Loucy (cell line): Measurements from ENCODE around the gene AMPH.

Source experiments
- H2AFZ ChIP-seq: fragments of 200-600 bp; sonication (generic); 2 replicates; pipeline ENCODE4 v1.6.0; 2016; ENCODE audit warnings: antibody characterized with exemption, mild to moderate bottlenecking, low read length, moderate library complexity
- H3F3A ChIP-seq: fragments of 200-600 bp; 2 replicates; pipeline ENCODE4 v1.6.0; 2016; ENCODE audit warnings: antibody characterized with exemption, low read depth, mild to moderate bottlenecking
- H3K27me3 ChIP-seq: fragments of 200-600 bp; sonication (generic); 2 replicates; pipeline ENCODE4 v1.6.1; 2014; ENCODE audit warnings: low read length, mild to moderate bottlenecking; ENCODE audit not compliant: insufficient read depth, poor library complexity, severe bottlenecking
- H3K36me3 ChIP-seq: fragments of 200-600 bp; sonication (generic); 2 replicates; pipeline ENCODE4 v1.6.1; 2016; ENCODE audit warnings: low read length; ENCODE audit not compliant: insufficient read depth
- H3K4me1 ChIP-seq: fragments of 200-600 bp; sonication (generic); 2 replicates; pipeline ENCODE4 v1.5.1; 2014; ENCODE audit warnings: low read length, mild to moderate bottlenecking; ENCODE audit not compliant: insufficient read depth, poor library complexity, severe bottlenecking
- H3K4me2 ChIP-seq: fragments of 200-600 bp; sonication (generic); 2 replicates; pipeline ENCODE4 v1.6.0; 2014; ENCODE audit warnings: antibody characterized with exemption, low read length, low read depth, mild to moderate bottlenecking; ENCODE audit not compliant: poor library complexity, severe bottlenecking
- H3K4me3 ChIP-seq: fragments of 200-600 bp; sonication (generic); 2 replicates; pipeline ENCODE4 v1.5.1; 2014; ENCODE audit warnings: low read length, mild to moderate bottlenecking, mixed read lengths; ENCODE audit not compliant: poor library complexity, severe bottlenecking
- H3K79me2 ChIP-seq: fragments of 200-600 bp; sonication (generic); 2 replicates; pipeline ENCODE4 v1.6.1; 2014; ENCODE audit warnings: low read length; ENCODE audit not compliant: insufficient read depth
- H3K9ac ChIP-seq: fragments of 200-600 bp; sonication (generic); 2 replicates; pipeline ENCODE4 v1.6.0; 2014; ENCODE audit warnings: mild to moderate bottlenecking, low read depth, low read length, moderate library complexity; ENCODE audit not compliant: poor library complexity, severe bottlenecking
- H3K9me2 ChIP-seq: fragments of 200-600 bp; sonication (generic); replicated peaks from 2 replicates; pipeline ENCODE4 v1.6.1; 2016; ENCODE audit warnings: low read depth, low read length, mixed read lengths
- H3K9me3 ChIP-seq: fragments of 200-600 bp; sonication (generic); 2 replicates; pipeline ENCODE4 v1.6.1; 2014; ENCODE audit warnings: mild to moderate bottlenecking, antibody characterized with exemption, low read length, low read depth; ENCODE audit not compliant: insufficient read depth
- H4K20me1 ChIP-seq: fragments of 200-600 bp; sonication (generic); 2 replicates; pipeline ENCODE4 v1.6.0; 2014; ENCODE audit warnings: antibody characterized with exemption, low read length, mild to moderate bottlenecking; ENCODE audit not compliant: insufficient read depth, poor library complexity, severe bottlenecking
- CTCF ChIP-seq: fragments of 200-600 bp; sonication (generic); conservative IDR thresholded peaks from 2 replicates; pipeline ENCODE4 v1.5.1; 2014; ENCODE audit warnings: mild to moderate bottlenecking, antibody characterized with exemption, low read length
- EZH2phosphoT487 ChIP-seq: fragments of 200-600 bp; IDR thresholded peaks from 2 replicates; pipeline ENCODE4 v1.6.1; 2018; ENCODE audit warnings: antibody characterized with exemption, mild to moderate bottlenecking, moderate library complexity, borderline replicate concordance

AMPH gene

GRCh38 chr7:38520741-38521140, 110.4 kb downstream of the AMPH start:
- Histone ChIP-seq H3K9me2 (no peaks in the 10 kb centered on the region), H3K4me3 (no peak overlapping the region), H3K9ac (no peak overlapping the region), H3K4me2 (no peak overlapping the region), H3K4me1 (no peaks in the 10 kb centered on the region), H3K36me3 (no peaks in the 10 kb centered on the region), H4K20me1 (no peaks in the 10 kb centered on the region), H3K9me3 (no peaks in the 10 kb centered on the region), H2AFZ (no peak overlapping the region), H3K27me3 (no peaks in the 10 kb centered on the region), H3F3A (no peaks in the 10 kb centered on the region), H3K79me2 (no peaks in the 10 kb centered on the region)
- TF ChIP-seq CTCF (no peak), EZH2phosphoT487 (no peak)

GRCh38 chr7:38518541-38518940, 112.6 kb downstream of the AMPH start:
- Histone ChIP-seq H3K4me3 (no peak overlapping the region), H3F3A (no peaks in the 10 kb centered on the region), H3K4me2 (no peak overlapping the region), H3K36me3 (no peaks in the 10 kb centered on the region), H3K27me3 (no peaks in the 10 kb centered on the region), H3K9me2 (no peaks in the 10 kb centered on the region), H3K9ac (no peak overlapping the region), H3K79me2 (no peaks in the 10 kb centered on the region), H4K20me1 (no peaks in the 10 kb centered on the region), H3K4me1 (no peaks in the 10 kb centered on the region), H2AFZ (no peak overlapping the region), H3K9me3 (no peaks in the 10 kb centered on the region)
- TF ChIP-seq CTCF (no peak), EZH2phosphoT487 (no peak)

- no peaks in the 10 kb centered on the region for H3K9me2 ChIP-seq
- H4K20me1 ChIP-seq: no peaks in the 10 kb centered on the region
- H2AFZ ChIP-seq: no peak overlapping the region
- no peak overlapping the region for H3K9ac ChIP-seq
- no peak overlapping the region for H3K4me3 ChIP-seq
- H3K4me2 ChIP-seq: no peak overlapping the region
- no peaks in the 10 kb centered on the region for H3K4me1 ChIP-seq
- no peaks in the 10 kb centered on the region for H3K36me3 ChIP-seq
- H3K9me3 ChIP-seq: no peaks in the 10 kb centered on the region
- H3F3A ChIP-seq: no peaks in the 10 kb centered on the region
- H3K79me2 ChIP-seq: no peaks in the 10 kb centered on the region
- TF ChIP-seq EZH2phosphoT487 (no peak), CTCF (no peak)
- H3K27me3 ChIP-seq: no peaks in the 10 kb centered on the region
Observed at GRCh38 chr7:38512704-38513103, 118.5 kb downstream of the AMPH start.
